ENCODE results near the gene SLC34A3.

DNA sequence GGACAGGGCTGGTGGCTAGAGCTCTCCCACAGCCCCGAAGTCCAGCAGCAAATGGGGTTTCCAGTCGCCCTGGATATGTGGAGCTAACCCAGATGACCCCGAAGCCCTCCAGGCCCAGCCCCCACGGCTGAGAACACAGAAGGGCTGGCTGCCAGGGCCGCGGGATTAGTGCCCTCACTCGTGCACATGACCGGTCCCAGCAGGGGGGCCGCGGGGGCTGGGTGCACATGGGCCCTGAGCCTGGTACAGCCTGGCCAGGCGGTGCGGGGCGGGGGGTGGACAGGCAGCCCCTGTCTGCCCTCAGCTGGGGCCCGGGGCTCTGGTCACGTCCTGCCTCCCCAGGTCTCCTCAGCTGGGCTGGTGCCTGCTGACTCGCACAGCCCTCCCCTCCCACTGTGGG, 36.3 kb upstream of the SLC34A3 start:
- TF ChIP-seq, protein P1, sequence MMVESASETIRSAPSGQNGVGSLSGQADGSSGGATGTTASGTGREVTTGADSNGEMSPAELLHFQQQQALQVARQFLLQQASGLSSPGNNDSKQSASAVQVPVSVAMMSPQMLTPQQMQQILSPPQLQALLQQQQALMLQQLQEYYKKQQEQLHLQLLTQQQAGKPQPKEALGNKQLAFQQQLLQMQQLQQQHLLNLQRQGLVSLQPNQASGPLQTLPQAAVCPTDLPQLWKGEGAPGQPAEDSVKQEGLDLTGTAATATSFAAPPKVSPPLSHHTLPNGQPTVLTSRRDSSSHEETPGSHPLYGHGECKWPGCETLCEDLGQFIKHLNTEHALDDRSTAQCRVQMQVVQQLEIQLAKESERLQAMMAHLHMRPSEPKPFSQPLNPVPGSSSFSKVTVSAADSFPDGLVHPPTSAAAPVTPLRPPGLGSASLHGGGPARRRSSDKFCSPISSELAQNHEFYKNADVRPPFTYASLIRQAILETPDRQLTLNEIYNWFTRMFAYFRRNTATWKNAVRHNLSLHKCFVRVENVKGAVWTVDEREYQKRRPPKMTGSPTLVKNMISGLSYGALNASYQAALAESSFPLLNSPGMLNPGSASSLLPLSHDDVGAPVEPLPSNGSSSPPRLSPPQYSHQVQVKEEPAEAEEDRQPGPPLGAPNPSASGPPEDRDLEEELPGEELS (CRISPR knock-in tag; IDR thresholded peaks at IDR 0.05): no peak
- TF ChIP-seq, protein P2, sequence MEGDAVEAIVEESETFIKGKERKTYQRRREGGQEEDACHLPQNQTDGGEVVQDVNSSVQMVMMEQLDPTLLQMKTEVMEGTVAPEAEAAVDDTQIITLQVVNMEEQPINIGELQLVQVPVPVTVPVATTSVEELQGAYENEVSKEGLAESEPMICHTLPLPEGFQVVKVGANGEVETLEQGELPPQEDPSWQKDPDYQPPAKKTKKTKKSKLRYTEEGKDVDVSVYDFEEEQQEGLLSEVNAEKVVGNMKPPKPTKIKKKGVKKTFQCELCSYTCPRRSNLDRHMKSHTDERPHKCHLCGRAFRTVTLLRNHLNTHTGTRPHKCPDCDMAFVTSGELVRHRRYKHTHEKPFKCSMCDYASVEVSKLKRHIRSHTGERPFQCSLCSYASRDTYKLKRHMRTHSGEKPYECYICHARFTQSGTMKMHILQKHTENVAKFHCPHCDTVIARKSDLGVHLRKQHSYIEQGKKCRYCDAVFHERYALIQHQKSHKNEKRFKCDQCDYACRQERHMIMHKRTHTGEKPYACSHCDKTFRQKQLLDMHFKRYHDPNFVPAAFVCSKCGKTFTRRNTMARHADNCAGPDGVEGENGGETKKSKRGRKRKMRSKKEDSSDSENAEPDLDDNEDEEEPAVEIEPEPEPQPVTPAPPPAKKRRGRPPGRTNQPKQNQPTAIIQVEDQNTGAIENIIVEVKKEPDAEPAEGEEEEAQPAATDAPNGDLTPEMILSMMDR (IDR thresholded peaks at IDR 0.05): no peak
- TF ChIP-seq, protein P3, sequence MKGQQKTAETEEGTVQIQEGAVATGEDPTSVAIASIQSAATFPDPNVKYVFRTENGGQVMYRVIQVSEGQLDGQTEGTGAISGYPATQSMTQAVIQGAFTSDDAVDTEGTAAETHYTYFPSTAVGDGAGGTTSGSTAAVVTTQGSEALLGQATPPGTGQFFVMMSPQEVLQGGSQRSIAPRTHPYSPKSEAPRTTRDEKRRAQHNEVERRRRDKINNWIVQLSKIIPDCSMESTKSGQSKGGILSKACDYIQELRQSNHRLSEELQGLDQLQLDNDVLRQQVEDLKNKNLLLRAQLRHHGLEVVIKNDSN (CRISPR knock-in tag; IDR thresholded peaks at IDR 0.05): no peak
- TF ChIP-seq, protein P4, sequence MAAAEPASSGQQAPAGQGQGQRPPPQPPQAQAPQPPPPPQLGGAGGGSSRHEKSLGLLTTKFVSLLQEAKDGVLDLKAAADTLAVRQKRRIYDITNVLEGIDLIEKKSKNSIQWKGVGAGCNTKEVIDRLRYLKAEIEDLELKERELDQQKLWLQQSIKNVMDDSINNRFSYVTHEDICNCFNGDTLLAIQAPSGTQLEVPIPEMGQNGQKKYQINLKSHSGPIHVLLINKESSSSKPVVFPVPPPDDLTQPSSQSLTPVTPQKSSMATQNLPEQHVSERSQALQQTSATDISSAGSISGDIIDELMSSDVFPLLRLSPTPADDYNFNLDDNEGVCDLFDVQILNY (CRISPR knock-in tag; IDR thresholded peaks at IDR 0.05): no peak
- no peak for TF ChIP-seq NFYB (CRISPR knock-in tag; conservative IDR thresholded peaks at IDR 0.05; ENCODE audit: low read depth)
- TF ChIP-seq MYBL2 (CRISPR knock-in tag; IDR thresholded peaks at IDR 0.05): no peak
- TF ChIP-seq SP1 (CRISPR knock-in tag; conservative IDR thresholded peaks at IDR 0.05): no peak
- TF ChIP-seq TCF7 (CRISPR knock-in tag; IDR thresholded peaks at IDR 0.05; ENCODE audit: low read depth): no peak
- no peak for TF ChIP-seq ETV6 (CRISPR knock-in tag; IDR thresholded peaks at IDR 0.05)
- TF ChIP-seq HMGA2 (CRISPR knock-in tag; IDR thresholded peaks at IDR 0.05): no peak
- TF ChIP-seq, protein P5, sequence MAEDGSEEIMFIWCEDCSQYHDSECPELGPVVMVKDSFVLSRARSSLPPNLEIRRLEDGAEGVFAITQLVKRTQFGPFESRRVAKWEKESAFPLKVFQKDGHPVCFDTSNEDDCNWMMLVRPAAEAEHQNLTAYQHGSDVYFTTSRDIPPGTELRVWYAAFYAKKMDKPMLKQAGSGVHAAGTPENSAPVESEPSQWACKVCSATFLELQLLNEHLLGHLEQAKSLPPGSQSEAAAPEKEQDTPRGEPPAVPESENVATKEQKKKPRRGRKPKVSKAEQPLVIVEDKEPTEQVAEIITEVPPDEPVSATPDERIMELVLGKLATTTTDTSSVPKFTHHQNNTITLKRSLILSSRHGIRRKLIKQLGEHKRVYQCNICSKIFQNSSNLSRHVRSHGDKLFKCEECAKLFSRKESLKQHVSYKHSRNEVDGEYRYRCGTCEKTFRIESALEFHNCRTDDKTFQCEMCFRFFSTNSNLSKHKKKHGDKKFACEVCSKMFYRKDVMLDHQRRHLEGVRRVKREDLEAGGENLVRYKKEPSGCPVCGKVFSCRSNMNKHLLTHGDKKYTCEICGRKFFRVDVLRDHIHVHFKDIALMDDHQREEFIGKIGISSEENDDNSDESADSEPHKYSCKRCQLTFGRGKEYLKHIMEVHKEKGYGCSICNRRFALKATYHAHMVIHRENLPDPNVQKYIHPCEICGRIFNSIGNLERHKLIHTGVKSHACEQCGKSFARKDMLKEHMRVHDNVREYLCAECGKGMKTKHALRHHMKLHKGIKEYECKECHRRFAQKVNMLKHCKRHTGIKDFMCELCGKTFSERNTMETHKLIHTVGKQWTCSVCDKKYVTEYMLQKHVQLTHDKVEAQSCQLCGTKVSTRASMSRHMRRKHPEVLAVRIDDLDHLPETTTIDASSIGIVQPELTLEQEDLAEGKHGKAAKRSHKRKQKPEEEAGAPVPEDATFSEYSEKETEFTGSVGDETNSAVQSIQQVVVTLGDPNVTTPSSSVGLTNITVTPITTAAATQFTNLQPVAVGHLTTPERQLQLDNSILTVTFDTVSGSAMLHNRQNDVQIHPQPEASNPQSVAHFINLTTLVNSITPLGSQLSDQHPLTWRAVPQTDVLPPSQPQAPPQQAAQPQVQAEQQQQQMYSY (CRISPR knock-in tag; IDR thresholded peaks at IDR 0.05): no peak

Measured in WTC11 (cell line).